ENCODE results near the gene MCEMP1. TPM values are rescaled to one million over a fixed set of nuclear protein-coding genes. Genes with fewer than 3 reads are reported as not detected.

The MCEMP1 gene
- total and polyA plus RNA-seq, 2 of the 13 experiments (the other 11 are each of a cell fraction or from before 2014, with no cell fraction given), result not detected

DNA sequence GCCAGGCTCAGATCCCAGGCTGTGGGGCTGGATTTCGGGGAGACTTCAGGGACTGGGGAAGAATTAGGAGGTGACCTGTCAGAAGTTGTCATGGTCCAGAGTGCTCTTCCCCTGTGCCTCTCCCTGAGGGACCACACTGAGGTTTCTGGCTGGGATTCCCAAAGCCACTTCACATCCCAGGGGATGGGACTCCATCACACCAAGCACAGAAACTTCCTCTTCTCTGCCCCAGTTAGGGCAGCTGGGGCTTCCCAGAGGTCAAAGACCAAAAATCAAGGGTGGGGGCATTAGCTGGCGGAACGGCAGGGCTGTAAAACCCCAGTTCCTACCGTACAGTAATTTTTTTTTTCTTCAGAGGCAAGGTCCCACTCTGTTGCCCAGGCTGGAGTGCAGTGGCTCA is 17.6 kb downstream of the MCEMP1 start:
- Histone ChIP-seq H3K36me3 (replicated peaks in 1 of 2; ENCODE audit: control insufficient read depth in 1 of 2, insufficient read depth in 2 of 2, low read length in 2 of 2) (no peaks in the 10 kb centered on the region), H3K27ac (ENCODE audit: extremely low read length, insufficient read depth, low read length) (no peak overlapping the region), H2AFZ (ENCODE audit: low read length) (no peak overlapping the region), H3K27me3 (ENCODE audit: control insufficient read depth in 1 of 2, insufficient read depth in 2 of 2, low read length in 2 of 2) (peaks cover 1 to 25% of the 10 kb centered on the region in 2 experiments; a peak in 4 of 5 replicates), H3K9ac (ENCODE audit: insufficient read depth, low read depth, low read length) (no peak overlapping the region), H3K9me3 (ENCODE audit: low read length) (no peaks in the 10 kb centered on the region), H3K79me2 (ENCODE audit: insufficient read depth, low read length) (no peaks in the 10 kb centered on the region), H3K4me3 (replicated peaks in 1 of 3; ENCODE audit: insufficient read depth in 1 of 3, low read depth in 2 of 3, low read length in 3 of 3) (no peak overlapping the region), H3K4me1 (ENCODE audit: insufficient read depth, low read length) (no peaks in the 10 kb centered on the region), H3K4me2 (ENCODE audit: low read depth, low read length) (no peak overlapping the region), H4K20me1 (ENCODE audit: insufficient read depth, low read length) (no peaks in the 10 kb centered on the region)
- in situ Hi-C loops (cut with HindIII; ENCODE audit: extremely low pct_ligation_motif_present, low pct_unique_long_range_greater_than_20kb) (no loop called here), intact Hi-C loops (cut with micrococcal nuclease; ENCODE audit: unreplicated experiment) (no loop called here)
- DNase-seq (ENCODE audit: low spot score), result no peak
- TF ChIP-seq SMAD3 (CRISPR knock-in tag; IDR thresholded peaks at IDR 0.05) (no peak), U2AF2 (IDR thresholded peaks at IDR 0.05; ENCODE audit: low read depth, low read length) (no peak), ZNF616 (CRISPR knock-in tag; IDR thresholded peaks at IDR 0.05; ENCODE audit: low read depth) (no peak), TBP (CRISPR knock-in tag; IDR thresholded peaks at IDR 0.05) (no peak), DR1 (CRISPR knock-in tag; IDR thresholded peaks at IDR 0.05) (no peak), SNAPC2 (CRISPR knock-in tag; IDR thresholded peaks at IDR 0.05) (no peak), MXD4 (CRISPR knock-in tag; IDR thresholded peaks at IDR 0.05) (no peak), NCOA1 (CRISPR knock-in tag; IDR thresholded peaks at IDR 0.05) (no peak), ZNF749 (CRISPR knock-in tag; IDR thresholded peaks at IDR 0.05; ENCODE audit: borderline replicate concordance) (no peak)
- TF ChIP-seq, protein P1, sequence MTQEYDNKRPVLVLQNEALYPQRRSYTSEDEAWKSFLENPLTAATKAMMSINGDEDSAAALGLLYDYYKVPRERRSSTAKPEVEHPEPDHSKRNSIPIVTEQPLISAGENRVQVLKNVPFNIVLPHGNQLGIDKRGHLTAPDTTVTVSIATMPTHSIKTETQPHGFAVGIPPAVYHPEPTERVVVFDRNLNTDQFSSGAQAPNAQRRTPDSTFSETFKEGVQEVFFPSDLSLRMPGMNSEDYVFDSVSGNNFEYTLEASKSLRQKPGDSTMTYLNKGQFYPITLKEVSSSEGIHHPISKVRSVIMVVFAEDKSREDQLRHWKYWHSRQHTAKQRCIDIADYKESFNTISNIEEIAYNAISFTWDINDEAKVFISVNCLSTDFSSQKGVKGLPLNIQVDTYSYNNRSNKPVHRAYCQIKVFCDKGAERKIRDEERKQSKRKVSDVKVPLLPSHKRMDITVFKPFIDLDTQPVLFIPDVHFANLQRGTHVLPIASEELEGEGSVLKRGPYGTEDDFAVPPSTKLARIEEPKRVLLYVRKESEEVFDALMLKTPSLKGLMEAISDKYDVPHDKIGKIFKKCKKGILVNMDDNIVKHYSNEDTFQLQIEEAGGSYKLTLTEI (CRISPR knock-in tag; conservative IDR thresholded peaks at IDR 0.05), result no peak
- TF ChIP-seq, protein P2, sequence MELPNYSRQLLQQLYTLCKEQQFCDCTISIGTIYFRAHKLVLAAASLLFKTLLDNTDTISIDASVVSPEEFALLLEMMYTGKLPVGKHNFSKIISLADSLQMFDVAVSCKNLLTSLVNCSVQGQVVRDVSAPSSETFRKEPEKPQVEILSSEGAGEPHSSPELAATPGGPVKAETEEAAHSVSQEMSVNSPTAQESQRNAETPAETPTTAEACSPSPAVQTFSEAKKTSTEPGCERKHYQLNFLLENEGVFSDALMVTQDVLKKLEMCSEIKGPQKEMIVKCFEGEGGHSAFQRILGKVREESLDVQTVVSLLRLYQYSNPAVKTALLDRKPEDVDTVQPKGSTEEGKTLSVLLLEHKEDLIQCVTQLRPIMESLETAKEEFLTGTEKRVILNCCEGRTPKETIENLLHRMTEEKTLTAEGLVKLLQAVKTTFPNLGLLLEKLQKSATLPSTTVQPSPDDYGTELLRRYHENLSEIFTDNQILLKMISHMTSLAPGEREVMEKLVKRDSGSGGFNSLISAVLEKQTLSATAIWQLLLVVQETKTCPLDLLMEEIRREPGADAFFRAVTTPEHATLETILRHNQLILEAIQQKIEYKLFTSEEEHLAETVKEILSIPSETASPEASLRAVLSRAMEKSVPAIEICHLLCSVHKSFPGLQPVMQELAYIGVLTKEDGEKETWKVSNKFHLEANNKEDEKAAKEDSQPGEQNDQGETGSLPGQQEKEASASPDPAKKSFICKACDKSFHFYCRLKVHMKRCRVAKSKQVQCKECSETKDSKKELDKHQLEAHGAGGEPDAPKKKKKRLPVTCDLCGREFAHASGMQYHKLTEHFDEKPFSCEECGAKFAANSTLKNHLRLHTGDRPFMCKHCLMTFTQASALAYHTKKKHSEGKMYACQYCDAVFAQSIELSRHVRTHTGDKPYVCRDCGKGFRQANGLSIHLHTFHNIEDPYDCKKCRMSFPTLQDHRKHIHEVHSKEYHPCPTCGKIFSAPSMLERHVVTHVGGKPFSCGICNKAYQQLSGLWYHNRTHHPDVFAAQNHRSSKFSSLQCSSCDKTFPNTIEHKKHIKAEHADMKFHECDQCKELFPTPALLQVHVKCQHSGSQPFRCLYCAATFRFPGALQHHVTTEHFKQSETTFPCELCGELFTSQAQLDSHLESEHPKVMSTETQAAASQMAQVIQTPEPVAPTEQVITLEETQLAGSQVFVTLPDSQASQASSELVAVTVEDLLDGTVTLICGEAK (IDR thresholded peaks at IDR 0.05), result no peak
- TF ChIP-seq, protein P2 (CRISPR knock-in tag; IDR thresholded peaks at IDR 0.05), result no peak
- TF ChIP-seq, protein P3, sequence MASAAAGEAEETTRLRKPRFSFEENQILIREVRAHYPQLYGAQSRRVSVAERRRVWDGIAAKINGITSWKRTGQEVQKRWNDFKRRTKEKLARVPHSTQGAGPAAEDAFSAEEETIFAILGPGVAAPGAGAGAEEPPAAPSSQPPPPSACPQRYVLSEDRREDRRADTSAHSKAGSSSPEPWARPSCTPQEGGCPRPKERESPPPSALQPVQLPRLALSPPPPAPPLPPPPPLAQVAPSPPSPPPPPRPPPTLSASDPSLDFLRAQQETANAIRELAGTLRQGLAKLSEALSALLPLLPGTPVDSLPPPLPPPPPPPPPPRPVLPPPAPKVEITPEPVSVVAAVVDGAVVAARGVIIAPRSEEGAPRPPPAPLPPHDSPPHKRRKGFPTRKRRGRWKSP (CRISPR knock-in tag; IDR thresholded peaks at IDR 0.05), result no peak
- no peak for FAIRE-seq
- BruUV-seq (replicated peaks), result no TSS peak
- ChIA-PET POLR2A (no interaction called here), CTCF (ENCODE audit: low intra/inter-chr PET ratio, low total read pairs) (no interaction called here)
- ATAC-seq, result no peak
- WGBS (ENCODE audit: low lambda C conversion rate), result 10% methylated on average over 3 of the region's 4 CpGs

Data from HepG2 (cell line).